ENCODE results near the gene CCDC116.

DNA sequence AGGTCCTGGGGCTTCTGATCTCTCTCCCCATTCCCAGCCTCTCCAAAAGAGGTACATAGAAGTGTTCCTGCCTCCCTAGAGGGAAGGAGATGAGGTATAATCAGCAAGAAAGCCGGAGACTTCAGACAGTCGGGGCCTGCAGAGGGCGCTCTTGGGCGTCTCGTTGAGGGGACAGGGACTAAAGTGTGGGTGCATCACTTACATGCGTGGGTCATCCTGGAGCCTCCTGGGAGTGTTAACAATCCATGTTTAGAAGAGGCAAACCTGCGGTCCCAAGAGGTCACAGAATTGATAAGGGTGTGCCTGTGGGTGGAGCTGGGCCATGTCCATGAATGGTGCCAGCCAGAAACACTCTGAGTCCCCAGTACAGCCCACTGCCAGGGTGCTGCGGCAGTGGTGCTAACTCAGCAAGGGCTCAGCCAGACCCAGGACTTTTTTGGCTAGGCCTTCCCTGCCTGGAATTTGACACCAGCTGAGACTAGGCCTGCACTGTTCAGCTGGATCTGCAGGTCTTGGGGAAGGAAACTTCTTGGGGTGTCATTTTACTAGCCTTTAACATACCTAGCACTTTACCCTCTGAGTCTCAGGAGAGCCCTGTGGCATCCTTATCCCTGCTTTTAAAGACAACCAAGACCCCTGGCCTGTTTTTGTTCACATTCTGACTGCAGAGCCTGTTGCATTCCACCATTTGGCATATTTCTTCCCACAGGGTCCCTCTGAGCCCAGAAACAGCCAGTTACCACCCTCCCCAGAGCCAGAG lies 8.3 kb upstream of the CCDC116 start:
- TF ChIP-seq POLR2AphosphoS5 (IDR thresholded peaks at IDR 0.05) (no peak), POLR2A (IDR thresholded peaks at IDR 0.05) (no peak), EP300 (IDR thresholded peaks at IDR 0.05) (no peak)
- TF ChIP-seq, protein P1, sequence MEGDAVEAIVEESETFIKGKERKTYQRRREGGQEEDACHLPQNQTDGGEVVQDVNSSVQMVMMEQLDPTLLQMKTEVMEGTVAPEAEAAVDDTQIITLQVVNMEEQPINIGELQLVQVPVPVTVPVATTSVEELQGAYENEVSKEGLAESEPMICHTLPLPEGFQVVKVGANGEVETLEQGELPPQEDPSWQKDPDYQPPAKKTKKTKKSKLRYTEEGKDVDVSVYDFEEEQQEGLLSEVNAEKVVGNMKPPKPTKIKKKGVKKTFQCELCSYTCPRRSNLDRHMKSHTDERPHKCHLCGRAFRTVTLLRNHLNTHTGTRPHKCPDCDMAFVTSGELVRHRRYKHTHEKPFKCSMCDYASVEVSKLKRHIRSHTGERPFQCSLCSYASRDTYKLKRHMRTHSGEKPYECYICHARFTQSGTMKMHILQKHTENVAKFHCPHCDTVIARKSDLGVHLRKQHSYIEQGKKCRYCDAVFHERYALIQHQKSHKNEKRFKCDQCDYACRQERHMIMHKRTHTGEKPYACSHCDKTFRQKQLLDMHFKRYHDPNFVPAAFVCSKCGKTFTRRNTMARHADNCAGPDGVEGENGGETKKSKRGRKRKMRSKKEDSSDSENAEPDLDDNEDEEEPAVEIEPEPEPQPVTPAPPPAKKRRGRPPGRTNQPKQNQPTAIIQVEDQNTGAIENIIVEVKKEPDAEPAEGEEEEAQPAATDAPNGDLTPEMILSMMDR (IDR thresholded peaks at IDR 0.05) = peak in 1 of 4 experiments; percentile 30
